Caco-2 (cell line): ENCODE data around the gene ELMO1. TPM values are rescaled to one million over a fixed set of nuclear protein-coding genes. Genes with fewer than 3 reads are reported as not detected.

Experiments used
- BruUV-seq: library from RNA; stranded (reverse); fragments of 400-500 nt; replicated peaks from 2 replicates; lab custom pipeline; 2021; lab: Mats Ljungman, UMichigan
- CTCF ChIA-PET: fragments of 300-600 bp; sonication (Branson Sonifier 250); formaldehyde crosslinking; loops from one replicate; lab custom pipeline; 2022; ENCODE audit warnings: antibody characterized with exemption; lab: Charles Lee
- POLR2A ChIA-PET: fragments of 300-600 bp; sonication (Branson Sonifier 250); formaldehyde crosslinking; loops from one replicate; lab custom pipeline; 2022; ENCODE audit warnings: antibody characterized with exemption; lab: Charles Lee
- DNase-seq, 2 experiments: peaks; one replicate each; pipeline versions ENCODE4 v3.0.0 to v3.0.0-alpha.2; 2020 to 2022
- H3K27me3 ChIP-seq: replicated peaks from 2 replicates; pipeline ENCODE4 v1.6.0; 2011; ENCODE audit warnings: low read length; ENCODE audit not compliant: control insufficient read depth, insufficient read depth
- H3K36me3 ChIP-seq: 2 replicates; pipeline ENCODE4 v1.5.1; 2011; ENCODE audit warnings: low read length; ENCODE audit not compliant: control insufficient read depth, insufficient read depth
- H3K4me1 ChIP-seq: fragments of 250-450 bp; sonication (Bioruptor Pico); 2 replicates; pipeline ENCODE4 v1.5.1; 2020; ENCODE audit warnings: mild to moderate bottlenecking
- H3K4me3 ChIP-seq: 2 replicates; pipeline ENCODE4 v1.5.1; 2011; ENCODE audit warnings: low read depth, mild to moderate bottlenecking, control low read depth, low read length
- H3K9me3 ChIP-seq: fragments of 250-450 bp; sonication (Bioruptor Pico); 2 replicates; pipeline ENCODE4 v1.5.1; 2020; ENCODE audit warnings: mild to moderate bottlenecking, moderate library complexity
- H3K27ac Mint-ChIP-seq: one replicate; pipeline ENCODE4 v1.8.0; 2022; ENCODE audit warnings: mixed read lengths; ENCODE audit not compliant: unreplicated experiment
- H3K27me3 Mint-ChIP-seq: one replicate; pipeline ENCODE4 v1.8.0; 2022; ENCODE audit warnings: mixed read lengths; ENCODE audit not compliant: insufficient read depth, unreplicated experiment
- H3K36me3 Mint-ChIP-seq: one replicate; pipeline ENCODE4 v1.8.0; 2022; ENCODE audit warnings: mild to moderate bottlenecking, mixed read lengths; ENCODE audit not compliant: insufficient read depth, unreplicated experiment
- H3K4me1 Mint-ChIP-seq: one replicate; pipeline ENCODE4 v1.8.0; 2022; ENCODE audit warnings: low read depth, mixed read lengths; ENCODE audit not compliant: unreplicated experiment
- H3K4me3 Mint-ChIP-seq: one replicate; pipeline ENCODE4 v1.8.0; 2022; ENCODE audit warnings: mild to moderate bottlenecking, moderate library complexity, mixed read lengths; ENCODE audit not compliant: unreplicated experiment
- H3K9me3 Mint-ChIP-seq: one replicate; pipeline ENCODE4 v1.8.0; 2022; ENCODE audit warnings: mixed read lengths; ENCODE audit not compliant: unreplicated experiment
- CTCF ChIP-seq, 2 experiments: fragments of 200-600 bp in 1 of 2; IDR thresholded peaks; 1 replicate in 1 of 2; 2 replicates in 1 of 2; pipeline versions ENCODE4 v1.5.1 to v1.8.0; 2011 to 2022; ENCODE audit warnings: antibody characterized with exemption in 1 of 2, control low read depth in 1 of 2, inconsistent platforms in 1 of 2, low read depth in 1 of 2, low read length in 1 of 2, mild to moderate bottlenecking in 1 of 2, moderate library complexity in 1 of 2; ENCODE audit not compliant: insufficient read depth in 1 of 2, severe bottlenecking in 1 of 2, unreplicated experiment in 1 of 2
- intact Hi-C: fragments of 100-400 bp; cut with micrococcal nuclease; formaldehyde crosslinking; loops from one replicate; pipeline ENCODE4 v1.10.0; 2022; ENCODE audit not compliant: unreplicated experiment
- total RNA-seq: library from RNA; stranded (reverse); gene quantifications from 2 replicates; pipeline ENCODE4 v1.2.3, GENCODE V29; 2022

ELMO1 gene
- total RNA-seq, 1 experiment from 2014 or later, result 0.14 TPM

- 0 out of 2 replicates have a peak, but pooled peaks cover 3% of the 10 kb centered on the region for H3K4me1 ChIP-seq
- no peaks in the 10 kb centered on the region for H3K27me3 Mint-ChIP-seq
- H3K4me1 Mint-ChIP-seq, result no peaks in the 10 kb centered on the region
- intact Hi-C loops, result no loop called here
- no peaks in the 10 kb centered on the region for H3K36me3 Mint-ChIP-seq
- BruUV-seq, result no TSS peak
- POLR2A ChIA-PET, result no interaction called here
- H3K9me3 Mint-ChIP-seq, result peaks cover 14% of the 10 kb centered on the region
- H3K27ac Mint-ChIP-seq, result no peak overlapping the region
- no peak for DNase-seq
- H3K36me3 ChIP-seq, result no peaks in the 10 kb centered on the region
- H3K27me3 ChIP-seq, result no peaks in the 10 kb centered on the region
- H3K9me3 ChIP-seq, result no peaks in the 10 kb centered on the region
- no peak overlapping the region for H3K4me3 ChIP-seq
- H3K4me3 Mint-ChIP-seq, result no peak overlapping the region
- no peak for TF ChIP-seq CTCF (IDR thresholded peaks at IDR 0.05; ENCODE audit: insufficient read depth in 1 of 2, low read depth in 1 of 2, low read length in 1 of 2, severe bottlenecking in 1 of 2, unreplicated experiment in 1 of 2)
- CTCF ChIA-PET, result no interaction called here
These were observed 625.3 kb downstream of the ELMO1 start for GRCh38 chr7:36823353-36823752.

- Histone ChIP-seq H3K4me3 (no peak overlapping the region), H3K4me1 (0 out of 2 replicates have a peak, but pooled peaks cover 3% of the 10 kb centered on the region), H3K36me3 (no peaks in the 10 kb centered on the region), H3K27me3 (no peaks in the 10 kb centered on the region), H3K9me3 (no peaks in the 10 kb centered on the region)
- CTCF ChIA-PET, result no interaction called here
- Mint-ChIP-seq H3K4me3 (no peak overlapping the region), H3K27ac (no peak overlapping the region), H3K36me3 (no peaks in the 10 kb centered on the region), H3K27me3 (no peaks in the 10 kb centered on the region), H3K4me1 (no peaks in the 10 kb centered on the region), H3K9me3 (peaks cover 14% of the 10 kb centered on the region)
- intact Hi-C loops, result no loop called here
- POLR2A ChIA-PET, result no interaction called here
- no peak for DNase-seq
- no peak for TF ChIP-seq CTCF (IDR thresholded peaks at IDR 0.05; ENCODE audit: insufficient read depth in 1 of 2, low read depth in 1 of 2, low read length in 1 of 2, severe bottlenecking in 1 of 2, unreplicated experiment in 1 of 2)
- no TSS peak for BruUV-seq
These were observed 627.0 kb downstream of the ELMO1 start for GRCh38 chr7:36821617-36822016.

- CTCF ChIA-PET, result no interaction called here
- POLR2A ChIA-PET, result no interaction called here
These were observed 628.0 kb downstream of the ELMO1 start for GRCh38 chr7:36820527-36821170.

More at GRCh38 chr7:36820527-36821170, 628.0 kb downstream of the ELMO1 start:
- no peak overlapping the region for H3K4me3 Mint-ChIP-seq
- H3K27me3 Mint-ChIP-seq, result no peaks in the 10 kb centered on the region
- no peak for TF ChIP-seq CTCF (IDR thresholded peaks at IDR 0.05; ENCODE audit: insufficient read depth in 1 of 2, low read depth in 1 of 2, low read length in 1 of 2, severe bottlenecking in 1 of 2, unreplicated experiment in 1 of 2)
- H3K36me3 Mint-ChIP-seq, result no peaks in the 10 kb centered on the region
- 0 out of 2 replicates have a peak, but pooled peaks cover 3% of the 10 kb centered on the region for H3K4me1 ChIP-seq
- no peak for DNase-seq
- H3K27me3 ChIP-seq, result no peaks in the 10 kb centered on the region
- H3K27ac Mint-ChIP-seq, result no peak overlapping the region
- H3K4me3 ChIP-seq, result no peak overlapping the region
- no peaks in the 10 kb centered on the region for H3K36me3 ChIP-seq
- H3K9me3 Mint-ChIP-seq, result peaks cover 14% of the 10 kb centered on the region
- BruUV-seq, result no TSS peak
- intact Hi-C loops, result no loop called here
- no peaks in the 10 kb centered on the region for H3K4me1 Mint-ChIP-seq
- no peaks in the 10 kb centered on the region for H3K9me3 ChIP-seq
